Neural cell (in vitro differentiated cells): Measurements from ENCODE around the gene ARMH3. TPM values are rescaled to one million over a fixed set of nuclear protein-coding genes. Genes with fewer than 3 reads are reported as not detected.

Source experiments
- H2AFZ ChIP-seq: fragments of 200-600, 300-800 bp; sonication (generic), shearing (Covaris generic); 2 replicates; pipeline ENCODE4 v1.6.0; 2014; ENCODE audit warnings: low read depth, mild to moderate bottlenecking, antibody characterized with exemption, low read length, moderate library complexity
- H3F3A ChIP-seq: fragments of 200-600 bp; shearing (Covaris generic); 2 replicates; pipeline ENCODE4 v1.6.1; 2016; ENCODE audit warnings: mild to moderate bottlenecking, moderate library complexity, mixed read lengths, antibody characterized with exemption, low read length; ENCODE audit not compliant: insufficient read depth, poor library complexity, severe bottlenecking
- H3K27ac ChIP-seq: fragments of 200-600, 300-800 bp; sonication (generic), shearing (Covaris generic); 2 replicates; pipeline ENCODE4 v1.5.1; 2014; ENCODE audit warnings: mild to moderate bottlenecking, low read length, moderate library complexity
- H3K27me3 ChIP-seq: fragments of 300-800, 200-600 bp; sonication (generic), shearing (Covaris generic); 2 replicates; pipeline ENCODE4 v1.6.0; 2014; ENCODE audit warnings: mild to moderate bottlenecking, low read depth, low read length, moderate library complexity; ENCODE audit not compliant: insufficient read depth
- H3K36me3 ChIP-seq: fragments of 300-800, 200-600 bp; sonication (generic), shearing (Covaris generic); 2 replicates; pipeline ENCODE4 v1.5.1; 2014; ENCODE audit warnings: mild to moderate bottlenecking, antibody characterized with exemption, low read length, moderate library complexity; ENCODE audit not compliant: insufficient read depth
- H3K4me2 ChIP-seq: fragments of 300-800, 200-600 bp; sonication (generic), shearing (Covaris generic); 2 replicates; pipeline ENCODE4 v1.6.0; 2014; ENCODE audit warnings: mild to moderate bottlenecking, low read length
- H3K4me3 ChIP-seq: fragments of 300-800, 200-600 bp; sonication (generic), shearing (Covaris generic); 2 replicates; pipeline ENCODE4 v1.5.1; 2014; ENCODE audit warnings: mild to moderate bottlenecking, low read length, moderate library complexity
- H3K79me2 ChIP-seq: fragments of 200-600 bp; shearing (Covaris generic); replicated peaks from 2 replicates; pipeline ENCODE4 v1.6.0; 2014; ENCODE audit warnings: mild to moderate bottlenecking, low read length, moderate library complexity; ENCODE audit not compliant: insufficient read depth
- H3K9ac ChIP-seq: fragments of 300-800, 200-600 bp; sonication (generic), shearing (Covaris generic); 2 replicates; pipeline ENCODE4 v1.6.1; 2016; ENCODE audit warnings: mild to moderate bottlenecking, low read length, mixed read lengths
- H3K9me2 ChIP-seq: fragments of 200-600 bp; shearing (Covaris generic); 2 replicates; pipeline ENCODE4 v1.6.1; 2016; ENCODE audit warnings: mild to moderate bottlenecking, low read length, mixed read lengths; ENCODE audit not compliant: insufficient read depth
- H3K9me3 ChIP-seq: fragments of 200-600, 300-800 bp; sonication (generic), shearing (Covaris generic); 2 replicates; pipeline ENCODE4 v1.6.1; 2016; ENCODE audit warnings: mild to moderate bottlenecking, mixed run types, low read length, moderate library complexity, mixed read lengths
- H4K20me1 ChIP-seq: fragments of 200-600 bp; shearing (Covaris generic); 2 replicates; pipeline ENCODE4 v1.6.1; 2016; ENCODE audit warnings: mild to moderate bottlenecking, mixed run types; ENCODE audit not compliant: insufficient read depth
- CTCF ChIP-seq: fragments of 450-650 bp; IDR thresholded peaks from 2 replicates; pipeline ENCODE4 v1.5.1; 2014; ENCODE audit warnings: antibody characterized with exemption, mild to moderate bottlenecking, moderate library complexity; ENCODE audit not compliant: poor library complexity, severe bottlenecking
- EP300 ChIP-seq: fragments of 450-650 bp; conservative IDR thresholded peaks from 2 replicates; pipeline ENCODE4 v1.6.1; 2014; ENCODE audit warnings: antibody characterized with exemption, mild to moderate bottlenecking, moderate library complexity; ENCODE audit not compliant: poor library complexity, severe bottlenecking
- EZH2 ChIP-seq: fragments of 200-600, 300-800 bp; shearing (Covaris generic), sonication (generic); IDR thresholded peaks from 2 replicates; pipeline ENCODE4 v1.6.1; 2014; ENCODE audit warnings: antibody characterized with exemption, low read length, borderline replicate concordance, mild to moderate bottlenecking; ENCODE audit not compliant: insufficient read depth, poor library complexity, severe bottlenecking
- MXI1 ChIP-seq: fragments of 450-650 bp; conservative IDR thresholded peaks from 2 replicates; pipeline ENCODE4 v1.6.1; 2014; ENCODE audit warnings: antibody characterized with exemption, mild to moderate bottlenecking; ENCODE audit not compliant: poor library complexity, severe bottlenecking
- RAD21 ChIP-seq: fragments of 450-650 bp; conservative IDR thresholded peaks from 2 replicates; pipeline ENCODE4 v1.6.1; 2014; ENCODE audit warnings: antibody characterized with exemption, mild to moderate bottlenecking, moderate library complexity
- SMC3 ChIP-seq: fragments of 450-650 bp; conservative IDR thresholded peaks from 2 replicates; pipeline ENCODE4 v1.6.1; 2014; ENCODE audit warnings: antibody characterized with exemption, mild to moderate bottlenecking, moderate library complexity; ENCODE audit not compliant: poor library complexity
- TAF1 ChIP-seq: IDR thresholded peaks from 2 replicates; pipeline ENCODE4 v1.6.1; 2012; ENCODE audit warnings: low read depth
- polyA plus RNA-seq: library from polyadenylated mRNA; depleted of rRNA; stranded (reverse); fragments of >200 nt; gene quantifications from 2 replicates; pipeline ENCODE4 v1.2.3, GENCODE V29; 2014
- TF ChIP-seq, protein P1 (sequence below): IDR thresholded peaks from 2 replicates; pipeline ENCODE4 v1.6.1; 2012; ENCODE audit warnings: borderline replicate concordance

The ARMH3 gene
- polyA plus RNA-seq, 1 donor from 2014 or later, result 13.4 TPM

GRCh38 chr10:101969412-101969922 is 86.5 kb downstream of the ARMH3 start:
- no peak overlapping the region for H3K4me2 ChIP-seq
- TF ChIP-seq EP300 (no peak), CTCF (no peak)
- TF ChIP-seq, protein P1, sequence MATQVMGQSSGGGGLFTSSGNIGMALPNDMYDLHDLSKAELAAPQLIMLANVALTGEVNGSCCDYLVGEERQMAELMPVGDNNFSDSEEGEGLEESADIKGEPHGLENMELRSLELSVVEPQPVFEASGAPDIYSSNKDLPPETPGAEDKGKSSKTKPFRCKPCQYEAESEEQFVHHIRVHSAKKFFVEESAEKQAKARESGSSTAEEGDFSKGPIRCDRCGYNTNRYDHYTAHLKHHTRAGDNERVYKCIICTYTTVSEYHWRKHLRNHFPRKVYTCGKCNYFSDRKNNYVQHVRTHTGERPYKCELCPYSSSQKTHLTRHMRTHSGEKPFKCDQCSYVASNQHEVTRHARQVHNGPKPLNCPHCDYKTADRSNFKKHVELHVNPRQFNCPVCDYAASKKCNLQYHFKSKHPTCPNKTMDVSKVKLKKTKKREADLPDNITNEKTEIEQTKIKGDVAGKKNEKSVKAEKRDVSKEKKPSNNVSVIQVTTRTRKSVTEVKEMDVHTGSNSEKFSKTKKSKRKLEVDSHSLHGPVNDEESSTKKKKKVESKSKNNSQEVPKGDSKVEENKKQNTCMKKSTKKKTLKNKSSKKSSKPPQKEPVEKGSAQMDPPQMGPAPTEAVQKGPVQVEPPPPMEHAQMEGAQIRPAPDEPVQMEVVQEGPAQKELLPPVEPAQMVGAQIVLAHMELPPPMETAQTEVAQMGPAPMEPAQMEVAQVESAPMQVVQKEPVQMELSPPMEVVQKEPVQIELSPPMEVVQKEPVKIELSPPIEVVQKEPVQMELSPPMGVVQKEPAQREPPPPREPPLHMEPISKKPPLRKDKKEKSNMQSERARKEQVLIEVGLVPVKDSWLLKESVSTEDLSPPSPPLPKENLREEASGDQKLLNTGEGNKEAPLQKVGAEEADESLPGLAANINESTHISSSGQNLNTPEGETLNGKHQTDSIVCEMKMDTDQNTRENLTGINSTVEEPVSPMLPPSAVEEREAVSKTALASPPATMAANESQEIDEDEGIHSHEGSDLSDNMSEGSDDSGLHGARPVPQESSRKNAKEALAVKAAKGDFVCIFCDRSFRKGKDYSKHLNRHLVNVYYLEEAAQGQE, result no peak
- no peaks in the 10 kb centered on the region for H3K9me2 ChIP-seq
- no peaks in the 10 kb centered on the region for H3F3A ChIP-seq
- no peaks in the 10 kb centered on the region for H4K20me1 ChIP-seq
- no peaks in the 10 kb centered on the region for H3K27me3 ChIP-seq
- no peak overlapping the region for H3K4me3 ChIP-seq
- no peak overlapping the region for H3K9ac ChIP-seq
- H2AFZ ChIP-seq, result no peak overlapping the region
- no peaks in the 10 kb centered on the region for H3K36me3 ChIP-seq
- no peak overlapping the region for H3K27ac ChIP-seq
- H3K9me3 ChIP-seq, result no peaks in the 10 kb centered on the region
- H3K79me2 ChIP-seq, result no peaks in the 10 kb centered on the region

GRCh38 chr10:101968940-101969321 is 87.0 kb downstream of the ARMH3 start:
- no peaks in the 10 kb centered on the region for H3F3A ChIP-seq
- H4K20me1 ChIP-seq, result no peaks in the 10 kb centered on the region
- H2AFZ ChIP-seq, result no peak overlapping the region
- no peaks in the 10 kb centered on the region for H3K36me3 ChIP-seq
- H3K9ac ChIP-seq, result no peak overlapping the region
- H3K4me2 ChIP-seq, result no peak overlapping the region
- no peaks in the 10 kb centered on the region for H3K27me3 ChIP-seq
- no peak overlapping the region for H3K27ac ChIP-seq
- H3K79me2 ChIP-seq, result no peaks in the 10 kb centered on the region
- H3K4me3 ChIP-seq, result no peak overlapping the region
- H3K9me2 ChIP-seq, result no peaks in the 10 kb centered on the region
- no peaks in the 10 kb centered on the region for H3K9me3 ChIP-seq
- no peak for TF ChIP-seq EP300
- TF ChIP-seq CTCF, result no peak
- TF ChIP-seq EZH2, result no peak
- TF ChIP-seq, protein P1, result no peak
- no peak for TF ChIP-seq RAD21
- no peak for TF ChIP-seq TAF1
- TF ChIP-seq MXI1, result no peak
- TF ChIP-seq SMC3, result no peak
